Activated B cell treated with CpG ODN at 0.5 μM for 24 hours (primary cell): ENCODE data around the gene NDUFC2. TPM values are rescaled to one million over a fixed set of nuclear protein-coding genes. Genes with fewer than 3 reads are reported as not detected.

Source experiments
- ATAC-seq: fragments of 200-7000 bp; cut with Tn5 transposase; one replicate; pipeline ENCODE4 v1.10.0; 2021; ENCODE audit warnings: low read depth, mild to moderate bottlenecking, moderate library complexity
- CTCF ChIA-PET: fragments of 350-600 bp; sonication (Branson Sonifier 250); formaldehyde crosslinking; loops from one replicate; lab custom pipeline; 2021; ENCODE audit warnings: antibody characterized with exemption; lab: Charles Lee
- POLR2A ChIA-PET: fragments of 350-600 bp; sonication (Branson Sonifier 250); formaldehyde crosslinking; loops from one replicate; lab custom pipeline; 2021; ENCODE audit warnings: antibody characterized with exemption; lab: Charles Lee
- DNase-seq: peaks from one replicate; pipeline ENCODE4 v3.0.0; 2022
- H3K27ac Mint-ChIP-seq: one replicate; pipeline ENCODE4 v1.8.0; 2020; ENCODE audit warnings: mixed read lengths
- H3K27me3 Mint-ChIP-seq: one replicate; pipeline ENCODE4 v1.8.0; 2021; ENCODE audit warnings: mixed read lengths
- H3K36me3 Mint-ChIP-seq: one replicate; pipeline ENCODE4 v1.8.0; 2021; ENCODE audit warnings: low read depth, mixed read lengths
- H3K4me1 Mint-ChIP-seq: one replicate; pipeline ENCODE4 v1.8.0; 2021; ENCODE audit warnings: mixed read lengths
- H3K4me3 Mint-ChIP-seq: one replicate; pipeline ENCODE4 v1.8.0; 2020; ENCODE audit warnings: mild to moderate bottlenecking, mixed read lengths
- H3K9me3 Mint-ChIP-seq: one replicate; pipeline ENCODE4 v1.8.0; 2020; ENCODE audit warnings: mixed read lengths
- intact Hi-C: fragments of 100-400 bp; cut with micrococcal nuclease; formaldehyde crosslinking; loops from one replicate; pipeline ENCODE4 v1.15.1; 2024
- total RNA-seq: library from RNA; stranded (reverse); gene quantifications from 2 replicates; pipeline ENCODE4 v1.2.3, GENCODE V29; 2022
- TF ChIP-seq, protein P1 (sequence below): fragments of 200-600 bp; IDR thresholded peaks from one replicate; pipeline ENCODE4 v1.8.0; 2022; ENCODE audit warnings: antibody characterized with exemption, mild to moderate bottlenecking

Gene NDUFC2
- total RNA-seq, 1 donor from 2014 or later: 88.4 TPM

DNA sequence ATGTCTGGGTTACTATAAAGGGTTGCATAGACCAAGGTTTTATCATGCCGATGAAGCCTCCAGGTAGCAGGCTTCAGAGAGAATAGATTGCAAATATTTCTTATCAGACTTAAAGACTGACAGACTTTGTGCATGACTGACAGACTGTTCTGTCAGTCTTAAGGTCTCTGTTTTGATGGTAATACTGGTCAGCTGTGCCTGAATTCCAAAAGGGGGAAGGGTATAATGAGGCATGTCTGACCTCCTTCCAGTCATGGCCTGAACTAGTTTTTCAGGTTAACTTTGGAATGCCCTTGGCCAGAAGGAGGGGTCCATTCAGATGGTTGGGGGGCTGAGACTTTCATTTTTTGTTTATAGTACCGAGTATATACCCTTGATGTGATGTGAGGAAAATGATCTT lies 51.9 kb downstream of the NDUFC2 start:
- H3K36me3 Mint-ChIP-seq: no peaks in the 10 kb centered on the region
- no peak for DNase-seq
- CTCF ChIA-PET: no interaction called here
- POLR2A ChIA-PET: no interaction called here
- H3K27ac Mint-ChIP-seq: no peak overlapping the region
- H3K27me3 Mint-ChIP-seq: peaks cover 9% of the 10 kb centered on the region
- ATAC-seq: no peak
- no peaks in the 10 kb centered on the region for H3K9me3 Mint-ChIP-seq
- TF ChIP-seq, protein P1, sequence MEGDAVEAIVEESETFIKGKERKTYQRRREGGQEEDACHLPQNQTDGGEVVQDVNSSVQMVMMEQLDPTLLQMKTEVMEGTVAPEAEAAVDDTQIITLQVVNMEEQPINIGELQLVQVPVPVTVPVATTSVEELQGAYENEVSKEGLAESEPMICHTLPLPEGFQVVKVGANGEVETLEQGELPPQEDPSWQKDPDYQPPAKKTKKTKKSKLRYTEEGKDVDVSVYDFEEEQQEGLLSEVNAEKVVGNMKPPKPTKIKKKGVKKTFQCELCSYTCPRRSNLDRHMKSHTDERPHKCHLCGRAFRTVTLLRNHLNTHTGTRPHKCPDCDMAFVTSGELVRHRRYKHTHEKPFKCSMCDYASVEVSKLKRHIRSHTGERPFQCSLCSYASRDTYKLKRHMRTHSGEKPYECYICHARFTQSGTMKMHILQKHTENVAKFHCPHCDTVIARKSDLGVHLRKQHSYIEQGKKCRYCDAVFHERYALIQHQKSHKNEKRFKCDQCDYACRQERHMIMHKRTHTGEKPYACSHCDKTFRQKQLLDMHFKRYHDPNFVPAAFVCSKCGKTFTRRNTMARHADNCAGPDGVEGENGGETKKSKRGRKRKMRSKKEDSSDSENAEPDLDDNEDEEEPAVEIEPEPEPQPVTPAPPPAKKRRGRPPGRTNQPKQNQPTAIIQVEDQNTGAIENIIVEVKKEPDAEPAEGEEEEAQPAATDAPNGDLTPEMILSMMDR: no peak
- H3K4me1 Mint-ChIP-seq: peaks cover under 1% of the 10 kb centered on the region
- H3K4me3 Mint-ChIP-seq: no peak overlapping the region
- intact Hi-C loops: no loop called here

- ChIA-PET POLR2A (no interaction called here), CTCF (no interaction called here)
- H3K27ac Mint-ChIP-seq: no peak overlapping the region
- ATAC-seq: no peak
- no peak overlapping the region for H3K4me3 Mint-ChIP-seq
- H3K27me3 Mint-ChIP-seq: peaks cover 23% of the 10 kb centered on the region
- intact Hi-C loops: no loop called here
- H3K36me3 Mint-ChIP-seq: no peaks in the 10 kb centered on the region
- DNase-seq: no peak
- TF ChIP-seq, protein P1: no peak
- H3K9me3 Mint-ChIP-seq: no peaks in the 10 kb centered on the region
- peaks cover 3% of the 10 kb centered on the region for H3K4me1 Mint-ChIP-seq
These were observed 54.3 kb downstream of the NDUFC2 start for GRCh38 chr11:78025378-78025777.

GRCh38 chr11:78023426-78023825 lies 56.2 kb downstream of the NDUFC2 start:
- POLR2A ChIA-PET: no interaction called here
- TF ChIP-seq, protein P1: no peak
- no peak overlapping the region for H3K27ac Mint-ChIP-seq
- peaks cover 23% of the 10 kb centered on the region for H3K27me3 Mint-ChIP-seq
- CTCF ChIA-PET: no interaction called here
- intact Hi-C loops: no loop called here
- no peak for ATAC-seq
- DNase-seq: no peak
- no peak overlapping the region for H3K4me3 Mint-ChIP-seq
- H3K36me3 Mint-ChIP-seq: no peaks in the 10 kb centered on the region
- H3K9me3 Mint-ChIP-seq: no peaks in the 10 kb centered on the region
- peaks cover 3% of the 10 kb centered on the region for H3K4me1 Mint-ChIP-seq

GRCh38 chr11:78022397-78023396 lies 57.0 kb downstream of the NDUFC2 start, which contains the start of gene KCTD14:
KCTD14 (minus strand) TSS chr11:78023276; CDS start chr11:78023249, 27 bp downstream.
- H3K27me3 Mint-ChIP-seq: peaks cover 23% of the 10 kb centered on the region
- H3K36me3 Mint-ChIP-seq: no peaks in the 10 kb centered on the region
- intact Hi-C loops: no loop called here
- TF ChIP-seq, protein P1: no peak
- CTCF ChIA-PET: no interaction called here
- DNase-seq (no peak), ATAC-seq (no peak)
- no peaks in the 10 kb centered on the region for H3K9me3 Mint-ChIP-seq
- no peak within 1 kb of the TSS for H3K4me3 Mint-ChIP-seq
- H3K4me1 Mint-ChIP-seq: peaks cover 3% of the 10 kb centered on the region
- no peak within 1 kb of the TSS for H3K27ac Mint-ChIP-seq
- POLR2A ChIA-PET: no interaction called here

GRCh38 chr11:78021611-78022010 lies 58.1 kb downstream of the NDUFC2 start:
- Mint-ChIP-seq H3K4me3 (no peak overlapping the region), H3K27ac (no peak overlapping the region), H3K27me3 (peaks cover 23% of the 10 kb centered on the region), H3K4me1 (peaks cover 3% of the 10 kb centered on the region), H3K9me3 (no peaks in the 10 kb centered on the region), H3K36me3 (no peaks in the 10 kb centered on the region)
- TF ChIP-seq, protein P1: no peak
- ATAC-seq (no peak), DNase-seq (no peak)
- intact Hi-C loops: no loop called here
- CTCF ChIA-PET: interaction anchor here (1.2 kb wide), 1 partner anchor 22 kb away, joined by 3 read pairs; no protein-coding TSS in a partner anchor
- POLR2A ChIA-PET: interaction anchor here (1.2 kb wide), 1 partner anchor 15 kb away, joined by 3 read pairs; no protein-coding TSS in a partner anchor
